CD8-positive, alpha-beta memory T cell (primary cell): ENCODE data around the gene CMSS1. TPM values are rescaled to one million over a fixed set of nuclear protein-coding genes. Genes with fewer than 3 reads are reported as not detected.
A peak's percentile ranks its signal among the peaks of the same experiment; 100 is the strongest.

Experiments
- CTCF ChIA-PET: fragments of 350-600 bp; sonication (Branson Sonifier 250); formaldehyde crosslinking; loops from one replicate; lab custom pipeline; 2021; ENCODE audit warnings: antibody characterized with exemption; lab: Charles Lee
- POLR2A ChIA-PET: fragments of 350-600 bp; sonication (Branson Sonifier 250); formaldehyde crosslinking; loops from one replicate; lab custom pipeline; 2021; ENCODE audit warnings: antibody characterized with exemption; lab: Charles Lee
- DNase-seq, 5 donors: peaks; one replicate each; pipeline versions ENCODE4 v3.0.0 to v3.0.0-alpha.2; 2020 to 2022; ENCODE audit warnings: mixed read lengths in 1 of 5
- H3K27ac ChIP-seq: one replicate; pipeline ENCODE4 v1.7.0; 2013; ENCODE audit warnings: low read depth, mild to moderate bottlenecking, low read length, moderate library complexity
- H3K27me3 ChIP-seq: 2 replicates; pipeline ENCODE4 v1.7.0; 2013; ENCODE audit warnings: low read length, mild to moderate bottlenecking; ENCODE audit not compliant: insufficient read depth, poor library complexity, severe bottlenecking
- H3K36me3 ChIP-seq: 2 replicates; pipeline ENCODE4 v1.7.0; 2013; ENCODE audit warnings: mild to moderate bottlenecking, low read length, moderate library complexity; ENCODE audit not compliant: insufficient read depth
- H3K4me1 ChIP-seq: 2 replicates; pipeline ENCODE4 v1.7.0; 2013; ENCODE audit warnings: mild to moderate bottlenecking, low read length, moderate library complexity; ENCODE audit not compliant: insufficient read depth
- H3K4me3 ChIP-seq: 2 replicates; pipeline ENCODE4 v1.7.0; 2013; ENCODE audit warnings: mild to moderate bottlenecking, low read length
- H3K9me3 ChIP-seq: 2 replicates; pipeline ENCODE4 v1.7.0; 2013; ENCODE audit warnings: mild to moderate bottlenecking, low read length
- H3K27ac Mint-ChIP-seq, 8 donors: one replicate each; pipeline ENCODE4 v1.8.0; 2020 to 2021; ENCODE audit warnings: mixed read lengths in 8 of 8, mild to moderate bottlenecking in 6 of 8, inconsistent platforms in 3 of 8, moderate library complexity in 3 of 8
- H3K27me3 Mint-ChIP-seq, 2 donors: one replicate each; pipeline ENCODE4 v1.8.0; 2020 to 2021; ENCODE audit warnings: mixed read lengths in 2 of 2, mild to moderate bottlenecking in 1 of 2, moderate library complexity in 1 of 2
- H3K36me3 Mint-ChIP-seq, 3 donors: one replicate each; pipeline ENCODE4 v1.8.0; 2020 to 2021; ENCODE audit warnings: mixed read lengths in 3 of 3, inconsistent platforms in 1 of 3, mild to moderate bottlenecking in 1 of 3
- H3K4me1 Mint-ChIP-seq, 3 donors: one replicate each; pipeline ENCODE4 v1.8.0; 2020 to 2021; ENCODE audit warnings: mixed read lengths in 3 of 3, inconsistent platforms in 1 of 3, mild to moderate bottlenecking in 1 of 3
- H3K4me3 Mint-ChIP-seq, 7 donors: one replicate each; pipeline ENCODE4 v1.8.0; 2020 to 2021; ENCODE audit warnings: mixed read lengths in 7 of 7, mild to moderate bottlenecking in 6 of 7, moderate library complexity in 4 of 7, inconsistent platforms in 2 of 7
- H3K9me3 Mint-ChIP-seq, 5 donors: one replicate each; pipeline ENCODE4 v1.8.0; 2020 to 2022; ENCODE audit warnings: mixed read lengths in 5 of 5, mild to moderate bottlenecking in 3 of 5, moderate library complexity in 2 of 5, inconsistent platforms in 1 of 5
- polyA plus RNA-seq: library from polyadenylated mRNA; unstranded; fragments of 300-500 nt; fragmentation: Illumina TruSeq; gene quantifications from one replicate; pipeline ENCODE4 v1.2.3, GENCODE V29; 2021
- total RNA-seq, 2 experiments: library from RNA; stranded (reverse); gene quantifications; one replicate each; pipeline ENCODE4 v1.2.3, GENCODE V29; 2021

Gene CMSS1
- total and polyA plus RNA-seq, 3 experiments from 2014 or later: 16.8 to 143 (median 140) TPM

DNA sequence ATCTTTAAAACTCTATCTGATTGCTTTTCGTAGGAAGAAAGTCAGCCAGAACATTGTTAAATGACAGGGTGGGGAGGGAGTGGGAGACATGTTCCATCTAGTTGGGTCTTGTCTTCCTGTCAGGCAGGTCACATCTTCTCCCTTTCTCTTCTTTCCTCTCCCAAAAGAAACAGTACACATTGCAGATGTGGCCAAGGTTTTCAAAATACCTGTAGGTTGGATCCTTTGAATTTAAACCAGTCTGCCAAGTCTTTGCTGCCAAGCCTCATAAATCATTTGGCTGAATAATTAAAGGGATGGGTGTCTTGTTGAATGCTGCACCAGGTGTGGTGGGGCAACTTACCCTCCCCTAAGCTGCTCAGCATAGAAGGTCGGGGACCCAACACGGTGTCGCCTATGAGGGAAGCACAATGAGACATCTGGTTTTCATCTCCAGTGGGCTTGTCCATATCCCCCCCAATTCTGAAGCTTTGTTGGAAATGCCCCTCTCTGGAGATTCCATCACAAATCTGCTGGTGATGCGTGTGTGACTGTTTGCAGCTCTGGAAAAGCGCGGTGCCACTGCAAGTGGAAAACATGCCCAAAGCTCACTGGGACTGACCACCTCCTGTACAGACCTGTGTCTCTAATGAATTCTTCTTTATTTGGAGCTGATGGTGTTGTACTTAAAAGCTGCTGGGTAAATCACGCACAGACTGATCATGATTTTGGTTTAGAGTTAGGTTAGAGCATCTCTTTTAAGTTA lies 184.0 kb downstream of the CMSS1 start:
- Mint-ChIP-seq H3K27ac (no peak overlapping the region), H3K27me3 (no peaks in the 10 kb centered on the region), H3K36me3 (peaks cover 0 to 7% (median 5%) of the 10 kb centered on the region in 3 donors), H3K4me3 (no peak overlapping the region), H3K4me1 (peaks cover 0 to 4% (median 0%) of the 10 kb centered on the region in 3 donors), H3K9me3 (peaks cover 0 to 3% (median 2%) of the 10 kb centered on the region in 5 donors)
- CTCF ChIA-PET: interaction anchor here (0.8 kb wide), 1 partner anchor 20 kb away, joined by 3 read pairs; no protein-coding TSS in a partner anchor
- H3K4me1 ChIP-seq: no peaks in the 10 kb centered on the region
- POLR2A ChIA-PET: no interaction called here
- H3K36me3 ChIP-seq: no peaks in the 10 kb centered on the region
- H3K27ac ChIP-seq: no peak overlapping the region
- H3K4me3 ChIP-seq: no peak overlapping the region
- no peaks in the 10 kb centered on the region for H3K9me3 ChIP-seq
- H3K27me3 ChIP-seq: no peaks in the 10 kb centered on the region
- no peak for DNase-seq

- no peak overlapping the region for H3K27ac ChIP-seq
- Mint-ChIP-seq H3K27ac (no peak overlapping the region), H3K4me3 (no peak overlapping the region), H3K36me3 (peaks cover 0 to 7% (median 5%) of the 10 kb centered on the region in 3 donors), H3K27me3 (no peaks in the 10 kb centered on the region), H3K4me1 (peaks cover 0 to 4% (median 0%) of the 10 kb centered on the region in 3 donors), H3K9me3 (peaks cover 0 to 3% (median 1%) of the 10 kb centered on the region in 5 donors)
- H3K4me1 ChIP-seq: no peaks in the 10 kb centered on the region
- H3K9me3 ChIP-seq: no peaks in the 10 kb centered on the region
- ChIA-PET POLR2A (no interaction called here), CTCF (interaction anchor here (0.8 kb wide), 1 partner anchor 18 kb away, joined by 3 read pairs; no protein-coding TSS in a partner anchor)
- DNase-seq: no peak
- H3K36me3 ChIP-seq: no peaks in the 10 kb centered on the region
- H3K4me3 ChIP-seq: no peak overlapping the region
- H3K27me3 ChIP-seq: no peaks in the 10 kb centered on the region
These were observed 185.1 kb downstream of the CMSS1 start for GRCh38 chr3:100002599-100003350.

DNA sequence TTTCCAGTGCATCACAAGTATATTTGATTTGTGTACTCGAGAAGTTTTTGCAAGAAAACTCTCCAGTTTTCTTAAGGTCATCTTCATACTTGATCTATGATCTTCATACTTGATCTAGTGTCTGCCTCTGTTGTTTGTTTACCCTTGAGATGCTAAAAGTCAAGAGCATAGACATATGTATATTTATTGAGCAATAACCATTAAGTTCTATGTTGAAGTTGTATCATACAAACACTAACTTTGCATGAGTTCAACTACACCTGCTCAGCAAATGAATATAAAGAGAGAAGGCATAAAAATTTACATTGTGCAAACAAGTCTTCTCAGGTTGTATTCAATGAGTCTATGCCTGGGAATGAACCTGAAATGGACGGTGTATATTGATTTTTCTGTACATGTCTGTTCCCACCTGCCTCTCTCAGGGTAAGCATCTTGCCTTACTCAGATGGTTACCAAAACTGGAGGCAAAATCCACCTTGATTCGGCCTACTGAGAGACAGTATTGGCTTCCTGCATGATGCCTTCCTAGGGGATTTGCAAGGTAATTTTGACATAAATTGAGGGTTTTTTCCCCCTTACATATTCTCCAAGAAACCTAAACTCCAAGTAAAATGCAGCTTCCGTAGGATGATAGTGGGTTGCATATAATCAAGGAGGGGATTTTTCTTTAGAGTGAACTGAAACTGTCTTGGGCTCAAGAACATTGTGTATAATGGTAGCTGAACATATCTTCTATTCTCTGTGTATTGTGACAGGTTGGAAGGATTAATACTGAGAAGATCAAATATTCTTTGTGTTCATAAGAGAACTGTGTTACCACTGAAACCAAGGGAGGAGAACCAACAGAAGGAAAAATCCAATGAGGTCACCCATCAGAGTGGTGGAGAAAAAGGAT lies 186.2 kb downstream of the CMSS1 start:
- Histone ChIP-seq H3K9me3 (no peaks in the 10 kb centered on the region), H3K4me1 (no peaks in the 10 kb centered on the region), H3K4me3 (no peak overlapping the region), H3K27ac (no peak overlapping the region), H3K36me3 (no peaks in the 10 kb centered on the region), H3K27me3 (no peaks in the 10 kb centered on the region)
- ChIA-PET POLR2A (no interaction called here), CTCF (no interaction called here)
- DNase-seq: no peak
- Mint-ChIP-seq H3K4me3 (no peak overlapping the region), H3K9me3 (peaks cover 0 to 2% (median under 1%) of the 10 kb centered on the region in 5 donors), H3K27ac (no peak overlapping the region), H3K36me3 (peaks cover 0 to 5% (median 4%) of the 10 kb centered on the region in 3 donors), H3K27me3 (no peaks in the 10 kb centered on the region), H3K4me1 (peaks cover 0 to 4% (median 0%) of the 10 kb centered on the region in 3 donors)

DNA sequence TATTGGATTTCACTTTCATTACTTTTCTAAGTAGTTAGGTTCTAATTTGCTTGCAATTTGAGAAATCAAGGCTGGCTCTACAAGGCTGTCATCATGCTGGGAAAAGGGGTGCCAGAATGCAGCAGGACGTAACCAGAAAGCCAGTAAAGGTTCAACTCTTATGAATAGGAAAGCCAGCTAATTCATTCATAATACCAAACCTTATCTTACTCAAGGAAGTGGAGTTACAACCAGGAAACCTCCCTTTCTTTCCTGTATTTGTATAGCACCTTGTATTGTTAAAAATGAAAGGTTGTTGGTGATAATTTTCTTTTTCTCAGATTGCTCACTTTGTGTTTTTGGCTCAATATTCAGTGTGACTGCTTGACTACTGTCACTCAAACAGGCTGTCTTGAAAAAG lies 187.3 kb downstream of the CMSS1 start:
- H3K36me3 Mint-ChIP-seq: peaks cover 0 to 6% (median 0%) of the 10 kb centered on the region in 3 donors
- no peak overlapping the region for H3K27ac ChIP-seq
- CTCF ChIA-PET: no interaction called here
- H3K4me1 Mint-ChIP-seq: peaks cover 0 to 4% (median 0%) of the 10 kb centered on the region in 3 donors
- H3K4me3 ChIP-seq: no peak overlapping the region
- H3K27ac Mint-ChIP-seq: no peak overlapping the region
- H3K27me3 ChIP-seq: no peaks in the 10 kb centered on the region
- no peaks in the 10 kb centered on the region for H3K4me1 ChIP-seq
- no peaks in the 10 kb centered on the region for H3K9me3 ChIP-seq
- H3K4me3 Mint-ChIP-seq: no peak overlapping the region
- H3K36me3 ChIP-seq: no peaks in the 10 kb centered on the region
- no peaks in the 10 kb centered on the region for H3K9me3 Mint-ChIP-seq
- H3K27me3 Mint-ChIP-seq: no peaks in the 10 kb centered on the region
- POLR2A ChIA-PET: no interaction called here
- DNase-seq: no peak

DNA sequence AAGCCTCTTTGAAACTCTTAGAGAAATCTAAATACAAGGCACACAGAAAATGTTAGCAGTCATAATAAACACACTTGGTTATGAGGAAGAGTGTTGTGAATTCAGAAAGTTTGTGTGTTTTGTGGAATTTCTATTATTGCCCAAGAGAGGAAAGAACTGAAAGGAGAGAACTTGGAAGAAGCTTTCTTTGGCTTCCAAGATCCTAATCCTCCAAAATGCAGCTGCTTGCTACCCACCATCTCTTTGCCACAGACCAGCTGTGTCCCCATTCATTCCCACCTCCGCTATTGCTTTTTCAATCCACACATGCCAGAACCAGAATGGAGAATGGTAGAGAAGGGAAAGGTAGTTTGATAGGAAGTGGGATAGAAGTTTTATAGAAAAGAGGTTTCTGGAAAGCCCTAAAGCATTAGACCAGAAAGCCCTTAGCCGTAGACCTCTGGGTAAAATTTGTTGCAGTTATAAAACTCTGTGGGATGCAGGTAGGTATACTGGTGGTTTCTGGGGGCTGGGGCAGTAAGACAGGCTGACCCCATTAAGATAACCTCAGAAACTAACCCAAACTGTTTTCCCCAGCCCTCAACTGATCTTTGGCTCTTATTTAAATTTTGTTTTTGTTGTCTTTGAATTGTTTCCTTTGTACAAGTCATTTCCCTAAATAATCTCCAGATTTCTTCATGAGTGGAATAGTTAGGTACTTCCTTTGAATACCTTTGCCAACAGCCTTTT lies 188.2 kb downstream of the CMSS1 start:
- no peaks in the 10 kb centered on the region for H3K36me3 ChIP-seq
- peaks cover 0 to 8% (median 2%) of the 10 kb centered on the region in 3 donors for H3K36me3 Mint-ChIP-seq
- ChIA-PET CTCF (no interaction called here), POLR2A (no interaction called here)
- no peak overlapping the region for H3K27ac ChIP-seq
- H3K4me3 ChIP-seq: no peak overlapping the region
- H3K4me1 ChIP-seq: no peaks in the 10 kb centered on the region
- no peaks in the 10 kb centered on the region for H3K9me3 Mint-ChIP-seq
- DNase-seq: no peak
- H3K4me1 Mint-ChIP-seq: peaks cover 0 to 4% (median 0%) of the 10 kb centered on the region in 3 donors
- no peaks in the 10 kb centered on the region for H3K27me3 Mint-ChIP-seq
- no peaks in the 10 kb centered on the region for H3K27me3 ChIP-seq
- H3K4me3 Mint-ChIP-seq: no peak overlapping the region
- peak overlapping the region in 1 of 8 donors; percentile 38 for H3K27ac Mint-ChIP-seq
- no peaks in the 10 kb centered on the region for H3K9me3 ChIP-seq

DNA sequence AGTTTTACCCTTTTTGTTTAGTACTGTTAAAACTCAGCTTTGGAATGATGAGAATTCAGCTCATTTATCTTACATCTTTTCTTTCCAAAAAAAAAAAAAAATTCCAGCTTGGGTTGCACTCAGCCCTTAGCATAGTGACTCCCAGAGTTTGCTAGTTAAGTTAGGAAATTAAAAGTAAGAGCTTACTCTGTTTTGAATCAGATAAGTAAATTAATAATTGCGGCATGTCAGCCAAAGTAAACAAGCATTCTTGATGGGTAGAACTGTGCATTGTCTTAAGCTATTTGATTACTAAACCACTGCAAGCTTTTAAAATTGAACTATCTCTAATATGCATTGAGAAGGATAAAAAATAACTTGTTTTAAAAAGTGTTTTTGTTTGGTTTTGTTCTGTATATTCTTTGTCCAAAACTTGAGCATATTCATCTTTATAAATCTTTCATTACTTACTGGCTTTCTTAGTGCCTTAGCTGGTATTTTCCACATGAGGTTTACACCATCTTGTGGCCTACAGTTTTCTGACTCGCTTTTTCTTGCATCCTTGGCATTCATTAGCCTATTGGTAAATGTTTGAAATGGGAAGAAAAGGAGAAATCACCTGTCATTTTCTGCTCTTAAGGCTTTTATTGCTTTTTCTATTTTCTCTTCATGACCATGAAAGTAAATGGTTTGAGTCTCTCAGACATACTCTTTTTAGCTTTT lies 189.1 kb downstream of the CMSS1 start:
- H3K36me3 Mint-ChIP-seq: peaks cover 0 to 13% (median 7%) of the 10 kb centered on the region in 3 donors
- Histone ChIP-seq H3K27me3 (no peaks in the 10 kb centered on the region), H3K4me3 (no peak overlapping the region), H3K9me3 (no peaks in the 10 kb centered on the region), H3K4me1 (no peaks in the 10 kb centered on the region), H3K36me3 (no peaks in the 10 kb centered on the region), H3K27ac (no peak overlapping the region)
- H3K9me3 Mint-ChIP-seq: no peaks in the 10 kb centered on the region
- H3K4me3 Mint-ChIP-seq: no peak overlapping the region
- no peak for DNase-seq
- H3K27ac Mint-ChIP-seq: no peak overlapping the region
- peaks cover 0 to 4% (median 0%) of the 10 kb centered on the region in 3 donors for H3K4me1 Mint-ChIP-seq
- ChIA-PET POLR2A (no interaction called here), CTCF (no interaction called here)
- H3K27me3 Mint-ChIP-seq: no peaks in the 10 kb centered on the region

DNA sequence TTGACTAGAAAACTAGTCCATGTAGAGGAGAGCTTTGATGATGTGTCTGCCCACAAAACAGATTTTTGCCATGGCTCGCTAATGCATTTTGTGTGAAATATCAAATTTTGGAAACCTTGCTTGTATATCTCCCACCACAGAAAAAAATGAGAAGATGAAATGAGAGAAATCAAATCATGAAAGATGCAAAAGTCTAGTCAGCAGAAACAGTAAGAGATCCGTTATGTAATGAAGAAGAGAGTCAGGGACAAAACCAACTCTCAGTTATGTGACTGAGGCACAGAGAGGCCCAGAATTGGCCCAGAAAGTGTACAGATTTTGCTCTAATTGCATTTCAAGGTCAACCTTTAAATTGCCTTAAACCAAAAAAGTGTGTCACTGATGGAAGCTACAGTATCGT lies 189.7 kb downstream of the CMSS1 start:
- Mint-ChIP-seq H3K4me3 (no peak overlapping the region), H3K27me3 (no peaks in the 10 kb centered on the region), H3K27ac (peak overlapping the region in 1 of 8 donors; percentile 2), H3K36me3 (peaks cover 0 to 13% (median 7%) of the 10 kb centered on the region in 3 donors), H3K9me3 (no peaks in the 10 kb centered on the region), H3K4me1 (peaks cover 0 to 4% (median 0%) of the 10 kb centered on the region in 3 donors)
- no peak overlapping the region for H3K4me3 ChIP-seq
- no peak overlapping the region for H3K27ac ChIP-seq
- no peaks in the 10 kb centered on the region for H3K36me3 ChIP-seq
- no peaks in the 10 kb centered on the region for H3K9me3 ChIP-seq
- no peak for DNase-seq
- H3K27me3 ChIP-seq: no peaks in the 10 kb centered on the region
- ChIA-PET CTCF (no interaction called here), POLR2A (no interaction called here)
- no peaks in the 10 kb centered on the region for H3K4me1 ChIP-seq
